ENCODE results near the gene XRN2.

DNA sequence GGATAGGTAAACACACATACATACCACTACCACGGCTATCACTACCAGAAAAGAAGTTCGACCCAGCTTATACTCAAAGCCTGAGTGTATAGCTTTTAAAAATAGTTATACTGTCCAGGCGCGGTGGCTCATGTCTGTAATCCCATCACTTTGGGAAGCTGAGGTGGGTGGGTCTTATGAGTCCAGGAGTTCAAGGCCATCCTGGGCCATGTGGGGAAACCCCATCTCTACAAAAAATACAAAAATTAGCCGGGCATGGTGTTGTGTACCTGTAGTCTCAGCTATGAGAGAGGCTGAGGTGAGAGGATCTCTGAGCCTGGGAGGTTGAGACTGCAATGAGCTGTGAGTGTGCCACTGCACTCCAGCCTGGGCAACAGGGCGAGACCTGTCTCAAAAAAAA, 61.3 kb downstream of the XRN2 start:
- TF ChIP-seq CTCF (IDR thresholded peaks at IDR 0.05): no peak
- TF ChIP-seq POLR2A (IDR thresholded peaks at IDR 0.05): no peak

All from Peyer's patch (tissue), 4 donors.